ENCODE data around the gene RBM10.

The RBM10 gene

GRCh38 chrX:47151435-47151834, 6.4 kb downstream of the RBM10 start:
- DNase-seq (ENCODE audit: low spot score): no peak

- DNase-seq (ENCODE audit: low spot score): no peak
Measured at GRCh38 chrX:47156611-47157520, 11.8 kb downstream of the RBM10 start.

- no peak for DNase-seq (ENCODE audit: low spot score)
Measured at GRCh38 chrX:47158131-47158530, 13.1 kb downstream of the RBM10 start.

- DNase-seq (ENCODE audit: low spot score): no peak
Measured at GRCh38 chrX:47158781-47159180, 13.8 kb downstream of the RBM10 start.

- DNase-seq (ENCODE audit: low spot score): no peak
Measured at GRCh38 chrX:47160781-47161180, 15.8 kb downstream of the RBM10 start.

GRCh38 chrX:47162927-47163583, 18.0 kb downstream of the RBM10 start:
- no peak for DNase-seq (ENCODE audit: low spot score)

GRCh38 chrX:47164420-47164819, 19.4 kb downstream of the RBM10 start:
- no peak for DNase-seq (ENCODE audit: low spot score)

GRCh38 chrX:47166126-47166525, 21.1 kb downstream of the RBM10 start:
- no peak for DNase-seq (ENCODE audit: low spot score)

- no peak for DNase-seq (ENCODE audit: low spot score)
Measured at GRCh38 chrX:47168495-47169073, 23.6 kb downstream of the RBM10 start.

- no peak for DNase-seq (ENCODE audit: low spot score)
Measured at GRCh38 chrX:47169273-47169672, 24.3 kb downstream of the RBM10 start.

- no peak for DNase-seq (ENCODE audit: low spot score)
Measured at GRCh38 chrX:47169726-47170515, 24.9 kb downstream of the RBM10 start.

- no peak for DNase-seq (ENCODE audit: low spot score)
Measured at GRCh38 chrX:47170861-47171692, 26.1 kb downstream of the RBM10 start.

GRCh38 chrX:47171996-47172395, 27.0 kb downstream of the RBM10 start:
- no peak for DNase-seq (ENCODE audit: low spot score)

GRCh38 chrX:47172549-47172948, 27.5 kb downstream of the RBM10 start:
- DNase-seq (ENCODE audit: low spot score): no peak

- no peak for DNase-seq (ENCODE audit: low spot score)
Measured at GRCh38 chrX:47172971-47173792, 28.2 kb downstream of the RBM10 start.

- no peak for DNase-seq (ENCODE audit: low spot score)
Measured at GRCh38 chrX:47174376-47174775, 29.4 kb downstream of the RBM10 start.

GRCh38 chrX:47174846-47175587, 30.0 kb downstream of the RBM10 start:
- no peak for DNase-seq (ENCODE audit: low spot score)

GRCh38 chrX:47175588-47175980, 30.6 kb downstream of the RBM10 start:
- no peak for DNase-seq (ENCODE audit: low spot score)

- no peak for DNase-seq (ENCODE audit: low spot score)
Measured at GRCh38 chrX:47176101-47176740, 31.2 kb downstream of the RBM10 start.
